ENCODE results near the gene PSMC5. TPM values are rescaled to one million over a fixed set of nuclear protein-coding genes. Genes with fewer than 3 reads are reported as not detected.
"Not testable (repeated sequence)": the region's sequence is repeated elsewhere in the genome, so short reads cannot be mapped to it uniquely, and the experiment has no call there.

The PSMC5 gene
- total RNA-seq, 1 donor from 2014 or later = 92.3 TPM

DNA sequence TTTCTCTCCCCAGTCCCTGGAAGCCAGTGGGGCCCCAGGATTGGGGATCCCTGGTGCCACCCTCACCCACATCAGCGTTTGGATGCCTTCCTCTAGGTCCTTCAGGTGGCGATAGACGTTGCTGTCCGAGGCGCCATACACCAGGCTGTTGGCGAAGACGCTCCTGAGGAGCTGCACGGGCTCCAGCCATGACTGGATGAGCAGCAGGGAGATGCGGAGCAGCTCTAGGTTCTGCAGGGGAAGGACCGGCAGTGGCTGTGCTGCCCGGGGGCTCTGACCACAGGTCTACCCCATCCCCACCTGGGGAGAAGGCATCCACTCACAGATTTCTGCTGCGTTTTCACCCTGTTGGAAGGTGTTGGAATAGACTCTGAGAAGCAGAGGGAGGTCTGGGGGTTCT lies 53.5 kb downstream of the PSMC5 start:
- Mint-ChIP-seq H3K36me3 (ENCODE audit: low read depth) (no peaks in the 10 kb centered on the region), H3K4me1 (ENCODE audit: low read depth) (no peaks in the 10 kb centered on the region), H3K27me3 (ENCODE audit: low read depth) (peaks cover 23% of the 10 kb centered on the region), H3K9me3 (ENCODE audit: low read depth) (no peaks in the 10 kb centered on the region), H3K27ac (ENCODE audit: unreplicated experiment) (no peak overlapping the region), H3K4me3 (ENCODE audit: unreplicated experiment) (no peak overlapping the region)
- DNase-seq (ENCODE audit: low spot score) = no peak
- TF ChIP-seq, protein P1, sequence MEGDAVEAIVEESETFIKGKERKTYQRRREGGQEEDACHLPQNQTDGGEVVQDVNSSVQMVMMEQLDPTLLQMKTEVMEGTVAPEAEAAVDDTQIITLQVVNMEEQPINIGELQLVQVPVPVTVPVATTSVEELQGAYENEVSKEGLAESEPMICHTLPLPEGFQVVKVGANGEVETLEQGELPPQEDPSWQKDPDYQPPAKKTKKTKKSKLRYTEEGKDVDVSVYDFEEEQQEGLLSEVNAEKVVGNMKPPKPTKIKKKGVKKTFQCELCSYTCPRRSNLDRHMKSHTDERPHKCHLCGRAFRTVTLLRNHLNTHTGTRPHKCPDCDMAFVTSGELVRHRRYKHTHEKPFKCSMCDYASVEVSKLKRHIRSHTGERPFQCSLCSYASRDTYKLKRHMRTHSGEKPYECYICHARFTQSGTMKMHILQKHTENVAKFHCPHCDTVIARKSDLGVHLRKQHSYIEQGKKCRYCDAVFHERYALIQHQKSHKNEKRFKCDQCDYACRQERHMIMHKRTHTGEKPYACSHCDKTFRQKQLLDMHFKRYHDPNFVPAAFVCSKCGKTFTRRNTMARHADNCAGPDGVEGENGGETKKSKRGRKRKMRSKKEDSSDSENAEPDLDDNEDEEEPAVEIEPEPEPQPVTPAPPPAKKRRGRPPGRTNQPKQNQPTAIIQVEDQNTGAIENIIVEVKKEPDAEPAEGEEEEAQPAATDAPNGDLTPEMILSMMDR (IDR thresholded peaks at IDR 0.05) = no peak

DNA sequence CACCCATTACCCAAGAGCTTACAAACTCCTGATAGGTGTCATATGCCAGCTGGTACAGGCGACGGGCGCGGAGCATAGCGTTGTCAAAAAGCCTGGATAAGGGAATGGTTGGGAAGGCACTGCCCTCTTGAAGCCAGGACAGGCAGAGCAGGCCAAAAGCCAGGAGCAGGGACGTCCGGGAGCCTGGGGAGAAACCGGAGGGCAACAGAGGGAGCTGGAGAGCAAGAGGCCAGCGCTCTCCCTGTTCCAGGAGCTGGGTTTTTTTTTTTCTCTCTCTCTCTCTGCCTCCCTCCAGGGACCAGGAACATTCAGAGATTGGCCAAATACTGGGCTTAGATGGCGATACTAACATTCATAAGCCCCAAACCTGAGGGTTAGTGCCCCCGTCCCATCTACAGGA lies 54.1 kb downstream of the PSMC5 start:
- H3K27ac Mint-ChIP-seq (ENCODE audit: unreplicated experiment); DNase-seq (ENCODE audit: low spot score); H3K4me3 Mint-ChIP-seq (ENCODE audit: unreplicated experiment); H3K36me3 Mint-ChIP-seq (ENCODE audit: low read depth); H3K4me1 Mint-ChIP-seq (ENCODE audit: low read depth); H3K9me3 Mint-ChIP-seq (ENCODE audit: low read depth): not testable (repeated sequence)
- peaks cover 23% of the 10 kb centered on the region for H3K27me3 Mint-ChIP-seq (ENCODE audit: low read depth)

Other genes with a start within 250 kb of the PSMC5 start
- gene TACO1, start 226.5 kb upstream of the PSMC5 start, total RNA-seq = 17.3 to 19.3 TPM (median 18.3 TPM) in 3 replicates
- gene MAP3K3, start 205.0 kb upstream of the PSMC5 start, total RNA-seq = 35.8 to 38.2 TPM (median 37.7 TPM) in 3 replicates
- gene LIMD2, start 127.3 kb upstream of the PSMC5 start, total RNA-seq = 24.7 to 33.3 TPM (median 32.2 TPM) in 3 replicates
- gene STRADA, start 85.6 kb upstream of the PSMC5 start, total RNA-seq = 26.2 to 47.3 TPM (median 27.1 TPM) in 3 replicates
- 63.5 to 65.1 TPM (median 64.9 TPM) in 3 replicates for gene CCDC47, start 53.8 kb upstream of the PSMC5 start, total RNA-seq
- 94.6 to 120 TPM (median 99.0 TPM) in 3 replicates for gene DDX42, start 53.3 kb upstream of the PSMC5 start, total RNA-seq
- gene FTSJ3, start 232 bp downstream of the PSMC5 start, total RNA-seq = 26.5 to 41.4 TPM (median 27.9 TPM) in 3 replicates
- gene SMARCD2, start 15.3 kb downstream of the PSMC5 start, total RNA-seq = 30.7 to 35.1 TPM (median 34.6 TPM) in 3 replicates
- gene CSH2, start 46.2 kb downstream of the PSMC5 start, total RNA-seq = 6.9 TPM in 1 of 3 replicates, not detected in the others
- gene GH2, start 54.5 kb downstream of the PSMC5 start, total RNA-seq = not detected in 3 replicates
- gene CSH1, start 69.1 kb downstream of the PSMC5 start, total RNA-seq = 14.0 TPM in 1 of 3 replicates, not detected in the others
- 0.68 TPM in 1 of 3 replicates, not detected in the others for gene CSHL1, start 83.8 kb downstream of the PSMC5 start, total RNA-seq
- not detected in 3 replicates for gene GH1, start 91.4 kb downstream of the PSMC5 start, total RNA-seq
- gene CD79B, start 104.9 kb downstream of the PSMC5 start, total RNA-seq = not detected in 3 replicates
- not detected in 3 replicates for gene SCN4A, start 145.5 kb downstream of the PSMC5 start, total RNA-seq
- gene PRR29, start 170.9 kb downstream of the PSMC5 start, total RNA-seq = 0.28 to 0.35 TPM in 2 of 3 replicates, not detected in the other
- gene ICAM2, start 193.2 kb downstream of the PSMC5 start, total RNA-seq = not detected in 3 replicates

Data from chondrocyte (in vitro differentiated cells).